Nephron (organoid): Measurements from ENCODE around the gene GRIA4.

Experiments
- H3K27ac Mint-ChIP-seq, 3 experiments: 2 replicates each; pipeline ENCODE4 v1.8.0; 2020; ENCODE audit warnings: mixed read lengths in 3 of 3, mild to moderate bottlenecking in 2 of 3, moderate library complexity in 1 of 3
- H3K27me3 Mint-ChIP-seq: 2 replicates; pipeline ENCODE4 v1.8.0; 2021; ENCODE audit warnings: low read depth, mild to moderate bottlenecking, moderate library complexity, mixed read lengths
- H3K36me3 Mint-ChIP-seq: 2 replicates; pipeline ENCODE4 v1.8.0; 2020; ENCODE audit warnings: low read depth, mixed read lengths
- H3K4me1 Mint-ChIP-seq: 2 replicates; pipeline ENCODE4 v1.8.0; 2020; ENCODE audit warnings: mixed read lengths
- H3K4me3 Mint-ChIP-seq, 3 experiments: 2 replicates each; pipeline ENCODE4 v1.8.0; 2020; ENCODE audit warnings: mild to moderate bottlenecking in 3 of 3, mixed read lengths in 3 of 3, moderate library complexity in 2 of 3
- H3K9me3 Mint-ChIP-seq: 2 replicates; pipeline ENCODE4 v1.8.0; 2020; ENCODE audit warnings: mixed read lengths
- TF ChIP-seq, protein P1 (sequence below), 3 experiments: fragments of 200-600 bp; sonication (generic); IDR thresholded peaks; one replicate each; pipeline ENCODE4 v1.5.0; 2021; ENCODE audit warnings: antibody characterized with exemption in 3 of 3; ENCODE audit not compliant: unreplicated experiment in 3 of 3

The GRIA4 gene

DNA sequence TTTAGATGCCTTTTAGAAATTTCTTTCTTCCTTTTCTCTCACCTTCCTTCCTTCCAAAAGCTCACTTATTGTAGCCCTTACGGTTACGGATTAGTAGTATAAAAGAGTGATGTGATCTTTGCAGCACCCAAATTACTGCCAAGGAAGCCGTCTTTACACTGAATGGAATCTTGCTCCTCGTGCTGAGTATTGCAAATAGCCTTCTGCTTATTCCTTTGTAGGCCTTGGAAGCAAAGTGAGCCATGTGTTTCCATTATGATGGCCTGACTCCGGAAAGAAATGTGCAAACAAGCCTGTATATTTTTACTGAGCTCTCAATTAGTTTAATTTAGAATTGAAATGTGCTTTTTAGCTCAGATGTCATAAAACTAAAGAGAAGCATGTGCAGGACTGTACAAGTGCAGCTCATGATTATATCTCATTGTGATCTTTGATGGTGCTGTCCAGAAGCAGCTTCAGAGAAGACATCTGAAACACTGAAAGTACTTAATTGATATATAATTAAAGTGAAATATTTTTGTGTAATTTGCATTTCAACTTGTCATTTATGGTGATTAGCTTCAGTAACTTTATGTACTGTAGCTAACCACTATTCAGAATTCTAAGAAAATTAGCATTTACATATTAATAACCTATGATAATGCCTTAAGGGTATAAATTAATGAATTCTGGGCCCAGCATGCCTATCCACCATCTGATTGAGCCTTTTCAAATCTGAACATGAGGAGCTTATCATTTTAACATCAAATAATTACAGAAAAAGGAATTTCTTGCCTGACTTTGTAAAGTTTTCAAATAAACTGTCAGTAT, 129.3 kb downstream of the GRIA4 start:
- no peak overlapping the region for H3K27ac Mint-ChIP-seq
- H3K36me3 Mint-ChIP-seq = no peaks in the 10 kb centered on the region
- H3K4me1 Mint-ChIP-seq = peaks cover 5% of the 10 kb centered on the region
- TF ChIP-seq, protein P1, sequence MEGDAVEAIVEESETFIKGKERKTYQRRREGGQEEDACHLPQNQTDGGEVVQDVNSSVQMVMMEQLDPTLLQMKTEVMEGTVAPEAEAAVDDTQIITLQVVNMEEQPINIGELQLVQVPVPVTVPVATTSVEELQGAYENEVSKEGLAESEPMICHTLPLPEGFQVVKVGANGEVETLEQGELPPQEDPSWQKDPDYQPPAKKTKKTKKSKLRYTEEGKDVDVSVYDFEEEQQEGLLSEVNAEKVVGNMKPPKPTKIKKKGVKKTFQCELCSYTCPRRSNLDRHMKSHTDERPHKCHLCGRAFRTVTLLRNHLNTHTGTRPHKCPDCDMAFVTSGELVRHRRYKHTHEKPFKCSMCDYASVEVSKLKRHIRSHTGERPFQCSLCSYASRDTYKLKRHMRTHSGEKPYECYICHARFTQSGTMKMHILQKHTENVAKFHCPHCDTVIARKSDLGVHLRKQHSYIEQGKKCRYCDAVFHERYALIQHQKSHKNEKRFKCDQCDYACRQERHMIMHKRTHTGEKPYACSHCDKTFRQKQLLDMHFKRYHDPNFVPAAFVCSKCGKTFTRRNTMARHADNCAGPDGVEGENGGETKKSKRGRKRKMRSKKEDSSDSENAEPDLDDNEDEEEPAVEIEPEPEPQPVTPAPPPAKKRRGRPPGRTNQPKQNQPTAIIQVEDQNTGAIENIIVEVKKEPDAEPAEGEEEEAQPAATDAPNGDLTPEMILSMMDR (IDR thresholded peaks at IDR 0.05; ENCODE audit: unreplicated experiment in 3 of 3) = no peak
- no peaks in the 10 kb centered on the region for H3K9me3 Mint-ChIP-seq
- H3K4me3 Mint-ChIP-seq = no peak overlapping the region
- H3K27me3 Mint-ChIP-seq = no peaks in the 10 kb centered on the region

DNA sequence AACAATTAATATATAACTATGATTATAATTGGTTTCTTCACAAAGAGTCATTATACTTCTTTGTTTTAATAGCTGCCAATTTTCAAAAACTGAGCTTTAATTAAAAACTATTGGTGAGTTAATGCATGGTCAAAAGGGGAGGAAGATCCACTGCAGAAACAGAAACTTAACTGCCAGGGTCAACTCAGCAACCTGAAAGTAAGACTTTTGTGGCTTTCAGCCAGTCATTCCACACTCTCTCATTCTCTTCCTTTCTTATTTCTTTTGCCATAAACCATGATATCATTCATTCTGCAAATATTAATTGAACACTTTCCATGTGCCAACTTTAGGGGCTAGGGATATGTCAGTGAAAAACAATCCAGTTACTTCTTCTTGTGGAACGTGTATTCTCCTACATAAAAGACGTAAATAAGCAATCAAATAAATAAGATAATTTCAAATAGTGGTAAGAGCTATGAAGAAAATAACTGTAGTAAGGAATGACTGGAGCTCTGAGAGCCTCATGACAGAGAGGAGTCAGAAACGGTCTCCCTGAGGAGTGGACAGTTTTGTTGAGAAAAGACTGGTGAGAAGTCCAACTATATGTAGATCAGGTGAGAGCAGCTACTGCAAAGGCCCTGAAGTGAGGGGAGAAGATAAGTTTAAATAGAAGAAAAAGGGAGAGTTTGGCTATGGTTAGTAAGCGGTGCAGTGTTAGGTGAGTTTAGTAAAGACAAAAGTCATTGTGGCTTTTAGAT, 130.5 kb downstream of the GRIA4 start:
- H3K27me3 Mint-ChIP-seq = no peaks in the 10 kb centered on the region

DNA sequence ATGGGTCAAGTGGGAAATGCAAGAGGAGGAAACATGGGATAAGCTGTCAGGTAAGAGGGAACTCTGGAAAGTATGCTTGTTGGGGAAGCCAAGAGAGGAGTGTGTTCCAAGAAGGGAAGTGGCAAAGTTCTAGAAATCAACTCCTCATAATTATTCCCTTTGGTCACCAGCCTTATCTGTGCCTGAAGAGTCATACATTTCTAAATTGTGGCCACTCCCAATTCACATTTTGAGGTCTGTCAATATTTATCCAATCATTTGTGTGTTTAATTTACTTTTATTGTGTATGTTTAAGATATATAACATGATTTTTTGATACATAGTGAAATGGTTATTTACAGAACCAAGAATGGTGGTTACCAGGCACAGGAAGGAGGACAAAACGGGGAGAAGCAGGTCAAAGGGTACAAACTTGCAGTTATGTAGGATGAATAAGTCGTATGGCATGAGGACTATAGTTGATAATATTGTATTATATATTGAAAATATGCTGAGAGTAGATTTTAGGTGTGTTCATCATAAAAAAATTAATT, 131.7 kb downstream of the GRIA4 start:
- Mint-ChIP-seq H3K9me3 (no peaks in the 10 kb centered on the region), H3K36me3 (no peaks in the 10 kb centered on the region), H3K27me3 (no peaks in the 10 kb centered on the region), H3K4me1 (no peaks in the 10 kb centered on the region), H3K27ac (no peak overlapping the region), H3K4me3 (no peak overlapping the region)
- TF ChIP-seq, protein P1 (IDR thresholded peaks at IDR 0.05; ENCODE audit: unreplicated experiment in 3 of 3) = no peak

More for the DNA sequence above, 130.5 kb downstream of the GRIA4 start:
- TF ChIP-seq, protein P1 (IDR thresholded peaks at IDR 0.05; ENCODE audit: unreplicated experiment in 3 of 3) = no peak
- Mint-ChIP-seq H3K36me3 (no peaks in the 10 kb centered on the region), H3K9me3 (no peaks in the 10 kb centered on the region), H3K27ac (no peak overlapping the region), H3K4me1 (no peaks in the 10 kb centered on the region), H3K4me3 (no peak overlapping the region)

- Mint-ChIP-seq H3K4me3 (no peak overlapping the region), H3K27ac (no peak overlapping the region), H3K27me3 (no peaks in the 10 kb centered on the region), H3K9me3 (no peaks in the 10 kb centered on the region), H3K36me3 (no peaks in the 10 kb centered on the region), H3K4me1 (no peaks in the 10 kb centered on the region)
- TF ChIP-seq, protein P1 (IDR thresholded peaks at IDR 0.05; ENCODE audit: unreplicated experiment in 3 of 3) = no peak
Observed at GRCh38 chr11:105754260-105754659, 144.4 kb downstream of the GRIA4 start.

GRCh38 chr11:105754716-105755115, 144.8 kb downstream of the GRIA4 start:
- no peak overlapping the region for H3K4me3 Mint-ChIP-seq
- no peaks in the 10 kb centered on the region for H3K27me3 Mint-ChIP-seq
- TF ChIP-seq, protein P1 (IDR thresholded peaks at IDR 0.05; ENCODE audit: unreplicated experiment in 3 of 3) = no peak
- no peak overlapping the region for H3K27ac Mint-ChIP-seq
- no peaks in the 10 kb centered on the region for H3K36me3 Mint-ChIP-seq
- H3K4me1 Mint-ChIP-seq = no peaks in the 10 kb centered on the region
- H3K9me3 Mint-ChIP-seq = no peaks in the 10 kb centered on the region
